HG03469 (cell line): Measurements from ENCODE around the gene BCL2L14.
"Not testable (repeated sequence)": the region's sequence is repeated elsewhere in the genome, so short reads cannot be mapped to it uniquely, and the experiment has no call there.

ENCODE experiments used
- ATAC-seq: cut with Tn5 transposase; IDR thresholded peaks from one replicate; pipeline ENCODE4 v1.9.1; 2021; ENCODE audit warnings: mild to moderate bottlenecking, moderate library complexity, moderate number of reproducible peaks; ENCODE audit not compliant: unreplicated experiment

The BCL2L14 gene

GRCh38 chr12:12098691-12099015, 27.9 kb downstream of the BCL2L14 start:
- no peak for ATAC-seq

- no peak for ATAC-seq
These were observed 28.4 kb downstream of the BCL2L14 start for GRCh38 chr12:12099102-12099501.

GRCh38 chr12:12107678-12108077, 36.9 kb downstream of the BCL2L14 start:
- no peak for ATAC-seq

GRCh38 chr12:12108441-12109058, 37.8 kb downstream of the BCL2L14 start:
- ATAC-seq, result no peak

GRCh38 chr12:12110923-12111555, 40.3 kb downstream of the BCL2L14 start:
- ATAC-seq, result not testable (repeated sequence)

GRCh38 chr12:12115514-12115913, 44.8 kb downstream of the BCL2L14 start:
- no peak for ATAC-seq

GRCh38 chr12:12116677-12117076, 45.9 kb downstream of the BCL2L14 start:
- ATAC-seq, result no peak

GRCh38 chr12:12121061-12121460, 50.3 kb downstream of the BCL2L14 start:
- no peak for ATAC-seq

GRCh38 chr12:12123036-12123604, 52.4 kb downstream of the BCL2L14 start:
- ATAC-seq, result no peak

GRCh38 chr12:12126551-12126950, 55.8 kb downstream of the BCL2L14 start:
- ATAC-seq, result no peak

- ATAC-seq, result no peak
These were observed 56.6 kb downstream of the BCL2L14 start for GRCh38 chr12:12127304-12127703.

GRCh38 chr12:12128670-12129069, 57.9 kb downstream of the BCL2L14 start:
- ATAC-seq, result no peak

- ATAC-seq, result no peak
These were observed 62.5 kb downstream of the BCL2L14 start for GRCh38 chr12:12133259-12133658.

- ATAC-seq, result no peak
These were observed 63.0 kb downstream of the BCL2L14 start for GRCh38 chr12:12133785-12134184.

- no peak for ATAC-seq
These were observed 67.7 kb downstream of the BCL2L14 start for GRCh38 chr12:12138203-12139154.

GRCh38 chr12:12141000-12141399, 70.3 kb downstream of the BCL2L14 start:
- no peak for ATAC-seq

GRCh38 chr12:12144531-12144930, 73.8 kb downstream of the BCL2L14 start:
- ATAC-seq, result not testable (repeated sequence)

GRCh38 chr12:12147111-12147510, 76.4 kb downstream of the BCL2L14 start:
- ATAC-seq, result no peak
